PC-3 (cell line): ENCODE data around the gene ZC3H6.

Experiments
- EZH2 ChIP-seq: fragments of 300-600 bp; sonication (generic); IDR thresholded peaks from one replicate; pipeline ENCODE4 v1.6.1; 2017; ENCODE audit warnings: antibody characterized with exemption, mild to moderate bottlenecking, low read length; ENCODE audit not compliant: unreplicated experiment
- EZH2phosphoT487 ChIP-seq: fragments of 300-600 bp; sonication (generic); IDR thresholded peaks from 2 replicates; pipeline ENCODE4 v1.6.1; 2018; ENCODE audit warnings: mild to moderate bottlenecking, antibody characterized with exemption, low read length, borderline replicate concordance
- TF ChIP-seq, protein P1 (sequence below): fragments of 300-600 bp; sonication (generic); conservative IDR thresholded peaks from 2 replicates; pipeline ENCODE4 v1.5.1; 2017; ENCODE audit warnings: antibody characterized with exemption, low read depth, mild to moderate bottlenecking, low read length

DNA sequence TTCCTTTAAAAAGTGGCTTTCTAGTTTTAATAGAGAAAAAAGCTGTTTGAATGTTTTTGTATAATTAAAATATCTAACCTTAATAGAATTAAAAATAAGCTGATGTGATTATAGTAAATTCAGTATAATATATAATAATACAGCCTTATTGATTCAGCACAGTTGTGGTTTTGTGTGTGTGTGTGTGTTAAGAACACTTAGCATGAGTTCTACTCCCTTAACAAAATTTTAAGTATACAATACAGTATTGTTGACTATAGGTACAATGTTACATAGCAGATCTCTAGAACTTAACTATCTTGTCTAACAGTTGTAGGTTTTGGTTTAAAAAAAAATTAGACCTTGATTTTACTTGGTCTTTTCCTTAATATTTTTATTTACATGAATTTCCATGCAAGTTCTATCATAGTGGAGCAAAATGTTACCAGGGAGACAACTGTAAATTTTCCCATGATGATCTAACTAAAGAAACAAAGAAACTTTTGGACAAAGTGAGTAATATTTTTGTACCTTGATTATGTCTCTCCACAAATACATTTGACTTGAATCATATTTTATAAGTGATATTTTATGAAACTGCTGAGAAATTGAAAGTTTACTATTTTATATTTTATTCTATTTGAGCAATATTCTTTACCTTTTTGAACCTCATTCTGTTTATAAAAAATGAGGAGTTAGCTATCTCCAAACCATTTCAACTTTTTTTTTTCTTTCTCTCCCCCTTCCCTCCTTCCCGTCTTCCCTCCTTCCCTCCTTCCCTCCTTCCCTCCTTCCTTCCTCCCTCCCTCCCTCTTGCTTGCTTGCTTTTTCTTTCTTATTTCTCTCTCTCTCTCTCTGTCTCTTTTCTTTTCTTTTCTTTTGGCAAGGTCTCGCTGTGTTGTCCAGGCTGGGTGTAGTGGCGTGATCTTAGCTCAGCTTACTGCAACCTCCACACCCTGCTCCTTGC is 46.3 kb downstream of the ZC3H6 start:
- TF ChIP-seq, protein P1, sequence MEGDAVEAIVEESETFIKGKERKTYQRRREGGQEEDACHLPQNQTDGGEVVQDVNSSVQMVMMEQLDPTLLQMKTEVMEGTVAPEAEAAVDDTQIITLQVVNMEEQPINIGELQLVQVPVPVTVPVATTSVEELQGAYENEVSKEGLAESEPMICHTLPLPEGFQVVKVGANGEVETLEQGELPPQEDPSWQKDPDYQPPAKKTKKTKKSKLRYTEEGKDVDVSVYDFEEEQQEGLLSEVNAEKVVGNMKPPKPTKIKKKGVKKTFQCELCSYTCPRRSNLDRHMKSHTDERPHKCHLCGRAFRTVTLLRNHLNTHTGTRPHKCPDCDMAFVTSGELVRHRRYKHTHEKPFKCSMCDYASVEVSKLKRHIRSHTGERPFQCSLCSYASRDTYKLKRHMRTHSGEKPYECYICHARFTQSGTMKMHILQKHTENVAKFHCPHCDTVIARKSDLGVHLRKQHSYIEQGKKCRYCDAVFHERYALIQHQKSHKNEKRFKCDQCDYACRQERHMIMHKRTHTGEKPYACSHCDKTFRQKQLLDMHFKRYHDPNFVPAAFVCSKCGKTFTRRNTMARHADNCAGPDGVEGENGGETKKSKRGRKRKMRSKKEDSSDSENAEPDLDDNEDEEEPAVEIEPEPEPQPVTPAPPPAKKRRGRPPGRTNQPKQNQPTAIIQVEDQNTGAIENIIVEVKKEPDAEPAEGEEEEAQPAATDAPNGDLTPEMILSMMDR = no peak
- TF ChIP-seq EZH2 (no peak), EZH2phosphoT487 (no peak)
